GM18858 (cell line): ENCODE results near the gene PCDHA2.
"Not testable (repeated sequence)": the region's sequence is repeated elsewhere in the genome, so short reads cannot be mapped to it uniquely, and the experiment has no call there.

Experiments
- ATAC-seq: cut with Tn5 transposase; IDR thresholded peaks from one replicate; pipeline ENCODE4 v1.9.1; 2021; ENCODE audit not compliant: unreplicated experiment

PCDHA2 gene

DNA sequence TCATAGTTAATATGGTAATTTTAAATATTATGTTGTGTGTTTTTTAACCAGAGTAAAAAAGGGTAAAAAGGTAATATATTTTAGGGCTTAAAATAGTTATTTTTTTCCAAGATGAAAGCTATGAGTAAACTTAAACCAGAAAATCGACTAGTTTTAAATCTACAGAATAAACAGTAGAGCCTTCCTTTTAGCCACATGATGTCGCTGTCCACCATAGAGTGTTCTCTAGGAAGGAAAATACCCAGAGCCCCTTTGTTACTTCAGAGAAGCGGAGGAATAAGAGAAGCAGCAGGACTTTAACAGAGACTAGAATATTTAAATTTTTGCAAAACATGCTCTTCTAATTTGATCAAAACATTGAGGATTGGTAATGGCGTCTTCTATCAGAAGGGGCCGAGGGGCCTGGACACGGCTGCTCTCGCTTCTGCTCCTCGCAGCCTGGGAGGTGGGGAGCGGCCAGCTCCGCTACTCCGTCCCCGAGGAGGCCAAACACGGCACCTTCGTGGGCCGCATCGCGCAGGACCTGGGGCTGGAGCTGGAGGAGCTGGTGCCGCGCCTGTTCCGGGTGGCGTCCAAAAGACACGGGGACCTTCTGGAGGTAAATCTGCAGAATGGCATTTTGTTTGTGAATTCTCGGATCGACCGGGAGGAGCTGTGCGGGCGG lies at the start of gene PCDHA2:
PCDHA2 (plus strand) TSS at position 258 of the 664 bp plus-strand sequence.
- ATAC-seq = no peak

GRCh38 chr5:140753561-140753960 lies 41.1 kb upstream of the PCDHA2 start:
- no peak for ATAC-seq

DNA sequence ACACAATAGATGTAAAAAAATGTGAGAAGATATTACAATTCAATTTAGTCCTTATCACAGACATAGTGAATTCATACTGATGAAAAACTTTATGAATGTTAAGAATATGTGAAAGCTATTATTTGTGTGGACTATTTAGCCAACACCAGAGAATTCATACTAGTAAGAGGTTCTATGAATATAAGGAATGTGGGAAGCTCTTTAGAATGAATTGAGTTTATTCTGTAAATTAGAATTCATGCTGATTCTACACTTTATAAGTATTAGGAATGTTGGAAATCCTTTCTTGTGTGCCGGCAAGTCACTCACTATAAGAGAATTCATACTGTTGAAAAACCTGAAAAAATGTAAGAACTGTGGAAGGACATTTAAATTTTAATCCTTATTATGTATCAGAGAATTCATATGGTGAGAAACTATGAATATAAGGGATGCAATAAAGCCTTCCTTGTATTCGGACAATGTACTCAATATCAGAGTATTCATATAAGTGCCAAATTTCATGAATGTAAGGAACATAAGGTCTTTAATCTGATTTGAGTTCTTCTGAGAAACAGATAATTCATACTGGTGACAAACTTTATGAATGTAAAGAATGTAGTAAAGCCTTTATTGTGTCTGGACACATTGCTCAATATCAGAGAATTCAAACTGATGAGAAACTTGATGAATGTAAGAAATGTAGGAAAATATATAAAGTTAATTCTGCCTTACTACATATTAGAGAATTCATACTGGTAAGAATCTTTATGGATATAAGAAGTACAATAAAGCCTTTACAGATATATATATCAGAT lies 30.3 kb upstream of the PCDHA2 start:
- no peak for ATAC-seq

- ATAC-seq = no peak
Measured at GRCh38 chr5:140767444-140767843, 27.2 kb upstream of the PCDHA2 start.

DNA sequence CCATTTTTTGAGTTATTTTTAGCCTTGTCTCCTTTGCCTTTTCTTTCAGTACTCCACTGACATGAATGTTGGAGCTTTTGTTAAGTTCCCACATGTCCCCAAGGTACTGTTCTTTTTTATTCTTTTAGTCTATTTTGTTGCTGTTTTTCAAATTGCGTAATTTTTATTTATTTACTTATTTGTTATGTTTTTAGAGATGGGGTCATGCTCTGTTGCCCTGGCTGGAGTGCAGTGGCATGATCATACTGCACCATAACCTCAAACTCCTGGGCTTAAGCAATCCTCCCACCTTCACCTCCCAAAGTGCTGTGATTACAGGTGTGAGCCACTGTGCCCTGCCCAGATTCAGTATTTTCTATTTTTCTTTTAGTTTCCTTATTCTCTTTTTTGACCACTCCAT lies 14.1 kb upstream of the PCDHA2 start:
- ATAC-seq = no peak

DNA sequence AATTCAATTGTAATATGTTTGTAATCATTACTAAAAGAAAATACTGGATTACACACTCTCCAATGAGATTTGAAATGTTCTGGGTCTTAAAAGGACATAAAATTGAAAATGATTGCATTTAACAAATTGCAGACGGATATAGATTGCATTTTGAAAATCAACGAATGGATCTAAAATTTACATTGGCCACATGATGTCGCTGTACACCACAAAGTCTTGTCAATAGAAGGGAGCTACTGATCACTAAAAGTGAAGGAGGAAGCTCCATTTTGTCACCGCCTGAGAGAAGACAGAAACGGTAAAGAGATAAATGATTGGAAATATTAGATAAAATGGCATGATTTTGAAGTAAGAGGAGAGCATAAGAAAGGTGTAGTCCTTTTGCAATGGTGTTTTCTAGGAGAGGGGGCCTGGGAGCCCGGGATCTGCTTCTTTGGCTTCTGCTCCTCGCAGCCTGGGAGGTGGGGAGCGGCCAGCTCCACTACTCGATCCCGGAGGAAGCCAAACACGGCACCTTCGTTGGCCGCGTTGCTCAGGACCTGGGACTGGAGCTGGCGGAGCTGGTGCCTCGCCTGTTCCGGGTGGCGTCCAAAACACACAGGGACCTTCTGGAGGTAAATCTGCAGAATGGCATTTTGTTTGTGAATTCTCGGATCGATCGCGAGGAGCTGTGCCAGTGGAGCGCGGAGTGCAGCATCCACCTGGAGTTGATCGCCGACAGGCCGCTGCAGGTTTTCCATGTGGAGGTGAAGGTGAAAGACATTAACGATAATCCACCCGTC lies 8.6 kb upstream of the PCDHA2 start, which contains the start of gene PCDHA1:
PCDHA1 (plus strand) TSS at position 236 of the 782 bp plus-strand sequence.
- no peak for ATAC-seq

GRCh38 chr5:140787422-140787821 lies 7.2 kb upstream of the PCDHA2 start:
- not testable (repeated sequence) for ATAC-seq

DNA sequence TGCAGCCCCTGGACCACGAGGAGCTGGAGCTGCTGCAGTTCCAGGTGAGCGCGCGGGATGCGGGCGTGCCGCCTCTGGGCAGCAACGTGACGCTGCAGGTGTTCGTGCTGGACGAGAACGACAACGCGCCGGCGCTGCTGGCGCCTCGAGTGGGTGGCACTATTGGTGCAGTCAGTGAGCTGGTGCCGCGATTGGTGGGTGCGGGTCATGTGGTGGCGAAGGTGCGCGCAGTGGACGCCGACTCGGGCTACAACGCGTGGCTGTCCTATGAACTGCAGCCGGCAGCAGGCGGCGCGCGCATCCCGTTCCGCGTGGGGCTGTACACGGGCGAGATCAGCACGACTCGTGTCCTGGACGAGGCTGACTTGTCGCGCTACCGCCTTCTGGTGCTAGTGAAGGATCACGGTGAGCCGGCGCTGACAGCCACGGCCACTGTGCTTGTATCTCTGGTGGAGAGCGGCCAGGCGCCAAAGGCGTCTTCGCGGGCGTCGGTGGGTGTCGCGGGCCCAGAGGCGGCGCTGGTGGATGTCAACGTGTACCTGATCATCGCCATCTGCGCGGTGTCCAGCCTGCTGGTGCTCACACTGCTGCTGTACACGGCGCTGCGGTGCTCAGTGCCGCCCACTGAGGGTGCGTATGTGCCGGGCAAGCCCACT lies 6.7 kb upstream of the PCDHA2 start:
- ATAC-seq = not testable (repeated sequence)

DNA sequence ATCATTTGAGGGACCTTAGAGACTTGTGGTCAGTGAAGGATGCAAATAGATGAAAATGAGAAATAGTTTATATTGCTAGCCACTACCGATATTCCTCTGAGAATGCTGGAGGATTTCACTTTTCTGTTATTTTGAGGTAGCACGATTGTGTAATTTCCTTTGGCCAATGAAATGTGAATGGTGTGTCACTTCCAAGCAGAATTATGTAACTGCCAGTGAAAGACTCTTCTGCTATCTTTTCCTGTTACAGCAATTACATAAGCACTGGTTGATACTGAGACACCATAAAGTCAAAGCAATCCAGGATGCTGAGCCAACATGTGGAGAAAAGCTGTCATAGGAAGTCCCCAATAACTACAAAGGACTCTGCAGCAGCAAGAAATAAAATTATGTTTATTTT lies 3.6 kb upstream of the PCDHA2 start:
- ATAC-seq = no peak

DNA sequence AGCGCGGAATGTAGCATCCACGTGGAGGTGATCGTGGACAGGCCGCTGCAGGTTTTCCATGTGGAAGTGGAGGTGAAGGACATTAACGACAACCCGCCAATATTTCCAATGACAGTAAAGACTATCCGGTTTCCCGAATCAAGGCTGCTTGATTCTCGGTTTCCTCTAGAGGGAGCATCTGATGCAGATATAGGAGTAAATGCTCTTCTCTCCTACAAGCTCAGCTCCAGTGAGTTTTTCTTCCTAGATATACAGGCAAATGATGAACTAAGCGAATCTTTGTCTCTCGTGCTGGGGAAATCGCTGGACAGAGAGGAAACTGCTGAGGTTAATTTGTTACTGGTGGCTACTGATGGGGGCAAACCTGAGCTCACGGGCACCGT lies 598 bp downstream of the PCDHA2 start:
- ATAC-seq = no peak

- ATAC-seq = not testable (repeated sequence)
Measured at GRCh38 chr5:140796072-140796717, 1.5 kb downstream of the PCDHA2 start.

GRCh38 chr5:140796718-140797095 lies 2.1 kb downstream of the PCDHA2 start:
- ATAC-seq = no peak

GRCh38 chr5:140800816-140801493 lies 6.3 kb downstream of the PCDHA2 start, which contains the start of gene PCDHA3:
TSS of gene PCDHA3 (plus strand) at chr5:140801057.
- ATAC-seq = no peak

DNA sequence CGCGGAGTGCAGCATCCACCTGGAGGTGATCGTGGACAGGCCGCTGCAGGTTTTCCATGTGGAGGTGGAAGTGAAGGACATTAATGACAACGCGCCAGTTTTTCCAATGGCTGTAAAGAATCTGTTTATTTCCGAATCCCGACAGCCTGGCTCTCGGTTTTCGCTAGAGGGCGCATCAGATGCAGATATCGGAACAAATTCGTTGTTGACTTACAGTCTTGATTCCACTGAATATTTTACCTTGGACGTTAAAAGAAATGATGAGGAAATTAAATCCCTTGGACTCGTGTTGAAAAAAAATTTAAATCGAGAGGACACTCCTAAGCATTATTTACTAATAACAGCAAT lies 6.8 kb downstream of the PCDHA2 start:
- ATAC-seq = no peak

- not testable (repeated sequence) for ATAC-seq
Measured at GRCh38 chr5:140802381-140802780, 7.7 kb downstream of the PCDHA2 start.

DNA sequence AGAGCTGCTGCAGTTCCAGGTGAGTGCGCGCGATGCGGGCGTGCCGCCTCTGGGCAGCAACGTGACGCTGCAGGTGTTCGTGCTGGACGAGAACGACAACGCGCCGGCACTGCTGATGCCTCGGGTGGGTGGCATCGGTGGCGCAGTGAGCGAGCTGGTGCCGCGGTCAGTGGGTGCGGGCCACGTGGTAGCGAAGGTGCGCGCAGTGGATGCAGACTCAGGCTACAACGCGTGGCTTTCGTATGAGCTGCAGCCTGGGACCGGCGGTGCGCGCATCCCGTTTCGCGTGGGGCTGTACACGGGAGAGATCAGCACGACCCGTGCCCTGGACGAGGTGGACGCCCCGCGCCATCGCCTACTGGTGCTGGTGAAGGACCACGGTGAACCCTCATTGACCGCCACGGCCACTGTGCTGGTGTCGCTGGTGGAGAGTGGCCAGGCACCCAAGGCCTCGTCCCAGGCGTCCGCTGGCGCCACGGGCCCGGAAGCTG lies 8.2 kb downstream of the PCDHA2 start:
- no peak for ATAC-seq

GRCh38 chr5:140806834-140807775 lies 12.5 kb downstream of the PCDHA2 start, which contains the start of gene PCDHA4:
TSS of gene PCDHA4 (plus strand) at chr5:140807068.
- no peak for ATAC-seq

GRCh38 chr5:140808241-140808888 lies 13.7 kb downstream of the PCDHA2 start:
- ATAC-seq = not testable (repeated sequence)
